ENCODE measurements around the gene SMC1A.

The SMC1A gene

DNA sequence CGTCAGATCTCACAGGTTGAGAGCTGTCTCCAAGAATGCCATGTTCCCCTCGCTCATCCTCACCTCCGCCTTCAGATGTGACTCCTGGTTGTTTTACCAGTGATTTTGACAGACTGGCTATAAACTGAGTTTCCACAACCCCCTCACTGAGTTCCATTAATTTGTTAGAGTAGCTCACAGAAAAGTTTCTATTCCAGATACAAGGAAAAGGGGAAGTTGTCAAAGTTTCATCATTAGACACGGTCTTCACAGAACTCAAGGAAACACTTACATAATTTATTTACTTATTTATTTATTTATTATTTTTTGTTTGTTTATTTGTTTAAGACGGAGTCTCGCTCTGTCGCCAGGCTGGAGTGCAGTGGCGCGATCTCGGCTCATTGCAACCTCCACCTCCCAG is 85.4 kb downstream of the SMC1A start:
- no peak for DNase-seq

DNA sequence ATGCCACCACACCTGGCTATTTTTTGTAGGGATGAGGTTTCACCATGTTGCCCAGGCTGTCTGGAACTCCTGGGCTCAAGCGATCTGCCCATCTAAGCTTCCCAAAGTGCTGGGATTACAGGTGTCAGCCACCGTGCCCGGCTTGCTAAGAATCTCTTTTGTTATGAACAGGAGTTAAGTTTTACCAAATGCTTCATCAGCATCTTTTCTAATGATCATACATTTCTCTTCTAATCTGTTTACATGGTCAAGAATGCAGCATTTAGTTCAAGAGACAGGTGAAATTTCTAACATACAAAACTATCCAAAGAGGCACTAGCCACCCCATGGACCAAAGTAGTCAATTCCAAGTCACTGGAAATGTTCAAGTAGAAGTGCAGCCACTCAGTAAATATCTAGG is 88.6 kb downstream of the SMC1A start:
- DNase-seq = no peak

DNA sequence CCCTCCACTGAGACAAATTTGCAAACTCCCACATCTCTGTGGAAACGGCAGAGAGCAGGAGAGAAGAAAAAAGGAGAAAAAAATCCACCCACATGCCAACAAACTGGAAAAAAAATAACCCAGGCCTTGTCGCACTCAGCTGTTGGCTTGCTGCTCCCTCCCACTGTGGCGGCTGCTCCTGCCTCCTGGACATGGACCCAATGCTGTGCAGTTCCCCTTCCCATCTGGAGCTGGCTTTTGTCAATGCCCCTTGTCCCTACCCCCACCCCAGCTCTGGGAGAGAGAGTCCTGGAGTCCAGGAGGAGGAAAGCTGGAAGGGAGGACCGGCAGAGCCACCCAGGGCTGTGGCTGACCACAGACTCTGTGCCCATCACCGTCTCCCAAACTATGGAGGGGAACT is 90.2 kb downstream of the SMC1A start:
- DNase-seq = no peak

DNA sequence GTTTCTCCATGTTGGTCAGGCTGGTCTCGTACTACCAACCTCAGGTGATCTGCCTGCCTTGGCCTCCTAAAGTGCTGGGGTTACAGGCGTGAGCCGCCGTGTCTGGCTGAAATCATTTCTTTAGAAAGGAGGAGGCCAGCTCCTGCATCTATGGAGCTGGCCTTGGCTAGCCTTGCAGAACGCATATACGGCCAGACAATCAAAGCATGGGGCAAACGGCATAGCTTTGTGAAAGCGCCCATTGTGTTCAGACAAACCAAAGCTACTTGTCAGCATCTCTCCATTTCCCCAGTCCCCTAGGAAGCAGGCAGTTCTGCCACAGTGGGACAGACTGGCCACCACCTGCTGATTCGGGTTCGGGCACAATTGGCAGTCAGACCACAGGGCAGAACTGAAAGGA is 92.1 kb downstream of the SMC1A start:
- no peak for DNase-seq

DNA sequence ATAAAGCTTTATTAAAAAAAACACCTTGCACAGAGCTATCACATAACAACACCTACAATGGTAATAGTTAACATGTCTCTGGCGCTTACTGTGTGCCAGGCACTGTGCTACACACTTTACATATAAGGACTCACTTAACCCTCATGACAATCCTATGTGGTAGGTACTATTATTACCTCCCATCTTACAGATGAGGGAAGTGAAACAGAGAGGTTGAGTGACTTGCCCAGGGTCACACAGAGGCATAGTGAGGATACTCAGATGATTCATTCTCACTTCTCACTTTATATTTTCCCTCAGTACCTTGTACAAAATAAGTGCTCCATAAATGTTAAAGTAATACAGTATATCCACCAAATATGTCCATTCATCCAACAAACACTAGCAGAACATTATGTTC is 97.7 kb downstream of the SMC1A start:
- no peak for DNase-seq
